IMR-90 (cell line): ENCODE results near the gene DIP2C.

Source experiments
- BHLHE40 ChIP-seq: fragments of 150-350 bp; IDR thresholded peaks from 2 replicates; pipeline ENCODE4 v1.6.1; 2016; ENCODE audit warnings: mild to moderate bottlenecking, low read depth, low read length
- CEBPB ChIP-seq: IDR thresholded peaks from 2 replicates; pipeline ENCODE4 v1.6.1; 2012; ENCODE audit warnings: low read depth, low read length, improper control_type of control experiment
- CTCF ChIP-seq: conservative IDR thresholded peaks from 2 replicates; pipeline ENCODE4 v1.5.1; 2012; ENCODE audit warnings: mild to moderate bottlenecking, low read depth, low read length, improper control_type of control experiment
- ELK1 ChIP-seq: fragments of 150-350 bp; IDR thresholded peaks from 2 replicates; pipeline ENCODE4 v1.6.1; 2016; ENCODE audit warnings: low read depth, mild to moderate bottlenecking, low read length, moderate library complexity, borderline replicate concordance
- MAFK ChIP-seq: IDR thresholded peaks from 2 replicates; pipeline ENCODE4 v1.6.1; 2012; ENCODE audit warnings: low read depth, low read length, improper control_type of control experiment
- MXI1 ChIP-seq: IDR thresholded peaks from 2 replicates; pipeline ENCODE4 v1.6.1; 2012; ENCODE audit warnings: low read depth, mild to moderate bottlenecking, low read length, moderate library complexity, borderline replicate concordance
- NFE2L2 ChIP-seq: fragments of 150-350 bp; IDR thresholded peaks from 2 replicates; pipeline ENCODE4 v1.6.1; 2016; ENCODE audit warnings: low read depth, mild to moderate bottlenecking, low read length
- POLR2A ChIP-seq: IDR thresholded peaks from 2 replicates; pipeline ENCODE4 v1.6.1; 2012; ENCODE audit warnings: mild to moderate bottlenecking, low read depth, low read length
- RFX5 ChIP-seq: IDR thresholded peaks from 2 replicates; pipeline ENCODE4 v1.8.0; 2012; ENCODE audit warnings: low read depth, mild to moderate bottlenecking, low read length, moderate library complexity
- SMC3 ChIP-seq: fragments of 150-350 bp; IDR thresholded peaks from 2 replicates; pipeline ENCODE4 v1.6.1; 2016; ENCODE audit warnings: low read depth, mild to moderate bottlenecking, antibody characterized with exemption, low read length, moderate library complexity
- USF2 ChIP-seq: fragments of 150-350 bp; IDR thresholded peaks from 2 replicates; pipeline ENCODE4 v1.6.1; 2017; ENCODE audit warnings: mild to moderate bottlenecking, antibody characterized with exemption, low read length, low read depth

- TF ChIP-seq CTCF, result no peak
- TF ChIP-seq RFX5, result no peak
- TF ChIP-seq POLR2A, result no peak
- no peak for TF ChIP-seq MAFK
- TF ChIP-seq USF2, result no peak
- TF ChIP-seq NFE2L2, result no peak
- TF ChIP-seq SMC3, result no peak
- no peak for TF ChIP-seq CEBPB
- TF ChIP-seq MXI1, result no peak
- TF ChIP-seq BHLHE40, result 0 out of 2 replicates have a peak, but pooled peaks have one; percentile 21
- TF ChIP-seq ELK1, result no peak
Measured at GRCh38 chr10:536371-536925, 153.0 kb downstream of the DIP2C start.
